Bronchus fibroblast of lung (primary cell): ENCODE measurements around the gene CGREF1. TPM values are rescaled to one million over a fixed set of nuclear protein-coding genes. Genes with fewer than 3 reads are reported as not detected.

Experiments
- total RNA-seq: library from RNA; depleted of rRNA; stranded (reverse); fragments of >200 nt; gene quantifications from 2 replicates; pipeline ENCODE4 v1.2.3, GENCODE V29; 2015

CGREF1 gene, protein sequence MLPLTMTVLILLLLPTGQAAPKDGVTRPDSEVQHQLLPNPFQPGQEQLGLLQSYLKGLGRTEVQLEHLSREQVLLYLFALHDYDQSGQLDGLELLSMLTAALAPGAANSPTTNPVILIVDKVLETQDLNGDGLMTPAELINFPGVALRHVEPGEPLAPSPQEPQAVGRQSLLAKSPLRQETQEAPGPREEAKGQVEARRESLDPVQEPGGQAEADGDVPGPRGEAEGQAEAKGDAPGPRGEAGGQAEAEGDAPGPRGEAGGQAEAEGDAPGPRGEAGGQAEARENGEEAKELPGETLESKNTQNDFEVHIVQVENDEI
- total RNA-seq: 1.5 and 2.2 TPM in 2 replicates

DNA sequence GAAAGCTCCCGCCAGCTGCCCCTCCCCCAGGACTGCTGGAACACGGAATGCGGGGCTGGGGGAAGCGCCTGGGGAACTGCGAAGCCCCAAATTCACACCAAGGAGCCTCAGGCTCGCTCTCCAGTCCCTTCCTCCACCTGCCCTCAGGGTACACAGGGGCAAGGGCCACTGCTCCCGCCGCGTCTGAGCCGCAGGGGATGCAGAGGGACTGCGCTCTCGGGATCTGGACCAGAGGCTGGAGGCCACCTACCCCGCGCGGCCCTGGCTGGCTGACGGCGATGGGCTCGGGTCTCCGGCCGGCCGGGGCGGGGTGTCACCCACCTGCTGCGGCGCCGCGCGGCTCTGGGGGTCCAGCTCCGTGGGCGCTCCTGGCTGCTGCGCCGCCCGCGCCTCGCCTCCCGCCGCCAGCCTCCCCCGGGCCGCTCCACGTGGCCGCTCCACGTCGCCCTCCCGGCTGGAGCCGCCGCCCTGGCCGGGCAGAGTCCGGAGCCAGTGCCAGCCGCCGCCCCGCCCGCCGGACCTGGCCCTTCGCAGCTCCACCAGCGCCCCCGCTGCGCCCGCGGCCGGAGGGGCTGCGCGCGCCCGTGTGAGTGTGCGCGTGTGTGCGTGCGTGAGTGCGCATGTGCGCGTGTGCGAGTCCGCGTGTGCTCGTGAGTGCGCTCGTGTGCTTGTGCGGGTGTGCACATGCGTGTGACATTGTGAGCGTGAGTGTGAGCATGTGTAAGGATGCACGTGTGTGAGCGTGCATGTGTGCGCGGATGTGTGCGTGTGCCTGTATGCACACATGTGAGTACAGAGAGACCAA, at the start of gene CGREF1:
CGREF1 (minus strand) TSS at position 604 of the 805 bp plus-strand sequence. CDS start 14,762 bp downstream, outside the sequence.

DNA sequence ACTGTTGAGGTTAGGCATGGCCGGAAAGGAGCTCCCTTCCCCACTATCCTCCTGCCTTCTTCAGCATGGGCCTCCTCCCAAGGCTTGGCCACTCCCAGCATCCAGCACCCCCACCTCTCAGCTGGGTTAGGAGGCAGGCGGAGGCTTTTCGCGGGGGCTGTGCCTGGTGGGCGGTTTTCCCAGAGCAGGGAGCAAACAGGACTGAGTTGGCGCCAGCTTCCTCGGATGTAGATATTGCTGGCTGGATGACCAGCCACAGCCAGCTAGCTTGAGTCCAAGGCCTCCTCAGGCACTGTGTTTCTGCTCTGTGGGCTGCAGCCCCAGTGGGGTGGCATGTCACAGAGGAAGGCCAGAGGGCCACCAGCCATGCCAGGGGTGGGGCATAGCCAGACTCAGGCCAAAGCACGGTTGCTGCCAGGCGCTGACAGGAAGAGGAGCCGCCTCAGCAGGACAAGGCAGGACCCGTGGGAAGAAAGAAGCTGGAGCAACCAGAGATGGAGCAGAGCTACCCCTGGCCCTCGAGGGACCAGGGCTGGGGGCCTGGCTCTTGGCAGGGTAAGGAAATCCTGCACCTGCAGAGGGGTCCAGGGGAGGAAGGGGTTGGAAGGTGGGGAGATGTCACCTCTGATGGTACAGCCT, 30.0 kb upstream of the CGREF1 start, which contains the start of gene TCF23:
TCF23 (plus strand) TSS at position 204 of the 639 bp plus-strand sequence; CDS start at position 334, 130 bp downstream.

DNA sequence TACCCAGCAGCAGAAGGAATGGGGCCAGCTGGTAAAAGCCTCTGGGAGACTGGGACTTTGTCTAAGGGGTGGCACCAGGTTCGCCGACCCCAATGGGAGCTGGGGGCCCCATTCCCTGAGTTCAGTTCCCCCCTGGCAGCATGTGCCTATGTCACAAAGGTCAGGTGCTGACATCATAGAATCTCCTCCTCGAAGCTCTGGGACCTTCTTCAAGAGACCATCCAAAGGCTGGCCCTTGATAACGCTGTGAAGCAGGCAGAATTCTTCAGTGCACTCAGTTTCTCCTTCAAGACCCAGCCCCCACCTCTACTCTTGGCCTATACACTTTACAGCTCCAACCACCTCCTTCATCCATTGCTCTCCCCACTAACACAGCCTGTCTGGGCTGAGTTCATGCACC, 20.4 kb upstream of the CGREF1 start, which contains the start of gene PRR30:
PRR30 (minus strand) TSS at position 101 of the 400 bp plus-strand sequence. CDS start 1,081 bp downstream, outside the sequence.

DNA sequence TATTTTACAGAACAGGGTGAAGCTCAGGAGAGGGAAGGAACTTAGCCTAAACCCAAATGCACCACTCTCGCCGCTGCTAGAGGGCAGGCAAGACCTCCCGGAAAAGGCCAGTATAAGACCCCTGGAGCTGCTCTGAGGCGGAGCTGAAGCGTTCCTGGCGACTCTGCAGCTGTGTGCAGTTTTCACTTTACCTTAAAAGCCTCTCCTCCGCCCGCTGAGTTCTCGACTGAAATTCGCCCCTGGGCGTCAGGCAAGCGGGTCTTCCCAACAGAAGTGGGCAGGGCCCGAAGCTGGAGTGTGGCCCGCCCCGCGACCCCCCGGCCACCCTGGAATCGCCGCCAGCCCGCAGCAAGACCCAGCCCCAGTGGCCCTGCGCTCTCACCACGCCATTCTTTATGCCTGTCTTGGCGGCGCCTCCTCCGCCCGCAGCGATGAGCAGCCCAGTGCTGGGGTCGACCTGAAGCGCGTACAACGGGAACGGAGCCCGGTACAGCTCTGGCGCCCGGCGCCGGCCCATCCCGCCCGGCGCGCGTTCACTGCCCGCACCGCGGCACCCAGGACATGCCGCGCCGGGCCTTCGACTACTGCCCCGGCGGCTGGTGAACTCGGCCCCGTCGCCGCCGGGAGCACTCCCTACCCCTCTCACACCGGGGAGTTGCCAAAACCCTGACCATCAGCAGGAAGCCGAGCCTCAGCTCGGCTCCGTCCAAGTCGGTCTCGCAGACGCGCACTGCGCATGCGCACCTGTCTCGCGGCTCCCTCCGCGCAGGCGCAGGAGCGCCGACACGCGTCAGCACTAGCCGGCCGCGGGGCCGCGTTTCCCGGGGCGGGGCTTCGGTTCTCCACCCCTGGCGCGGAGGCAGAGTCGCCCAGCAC, 15.2 kb upstream of the CGREF1 start, which contains the start of gene PREB:
PREB (minus strand) TSS at position 732 of the 876 bp plus-strand sequence; CDS start at position 517, 215 bp downstream.

DNA sequence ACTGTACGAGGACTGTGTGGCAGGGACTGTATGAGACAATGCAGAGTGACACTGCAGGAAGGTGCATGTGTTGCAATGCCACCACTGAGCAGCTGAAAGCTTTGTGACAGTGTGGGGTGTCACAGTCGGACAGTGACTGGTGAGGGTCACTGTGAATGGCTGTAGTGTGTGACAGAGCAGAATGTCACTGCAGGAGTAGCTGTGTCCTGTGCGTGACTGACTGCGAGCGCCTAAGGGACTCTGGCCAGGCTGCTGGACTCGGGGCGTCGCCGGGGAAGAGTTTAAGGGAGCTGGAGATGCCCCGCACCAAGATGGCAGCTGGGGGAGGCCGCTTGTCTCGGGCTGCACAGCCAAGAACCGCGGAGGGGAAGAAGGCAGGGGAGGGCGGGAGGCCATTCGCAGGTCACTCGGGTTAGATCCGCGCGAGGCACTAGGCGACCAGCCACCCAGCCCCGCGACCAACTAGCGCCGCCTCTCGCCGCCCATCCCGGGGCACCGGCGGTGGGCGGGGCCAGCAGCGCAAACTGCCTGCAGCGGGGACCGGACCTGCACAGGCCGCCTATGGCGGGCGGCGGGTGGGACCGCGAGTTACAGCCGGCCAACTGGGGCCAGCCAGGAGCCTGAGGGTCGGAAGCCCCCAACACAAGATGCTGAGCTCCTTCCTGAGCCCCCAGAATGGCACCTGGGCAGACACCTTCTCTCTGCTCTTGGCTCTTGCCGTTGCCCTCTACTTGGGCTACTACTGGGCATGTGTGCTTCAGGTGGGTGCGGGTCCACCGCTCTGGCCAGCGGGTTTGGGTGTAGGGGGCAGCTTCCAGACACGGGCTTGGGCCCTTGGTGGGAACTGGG, 4.6 kb upstream of the CGREF1 start, which contains the start of gene ABHD1:
ABHD1 (plus strand) TSS at position 514 of the 849 bp plus-strand sequence; CDS start at position 648, 134 bp downstream.

DNA sequence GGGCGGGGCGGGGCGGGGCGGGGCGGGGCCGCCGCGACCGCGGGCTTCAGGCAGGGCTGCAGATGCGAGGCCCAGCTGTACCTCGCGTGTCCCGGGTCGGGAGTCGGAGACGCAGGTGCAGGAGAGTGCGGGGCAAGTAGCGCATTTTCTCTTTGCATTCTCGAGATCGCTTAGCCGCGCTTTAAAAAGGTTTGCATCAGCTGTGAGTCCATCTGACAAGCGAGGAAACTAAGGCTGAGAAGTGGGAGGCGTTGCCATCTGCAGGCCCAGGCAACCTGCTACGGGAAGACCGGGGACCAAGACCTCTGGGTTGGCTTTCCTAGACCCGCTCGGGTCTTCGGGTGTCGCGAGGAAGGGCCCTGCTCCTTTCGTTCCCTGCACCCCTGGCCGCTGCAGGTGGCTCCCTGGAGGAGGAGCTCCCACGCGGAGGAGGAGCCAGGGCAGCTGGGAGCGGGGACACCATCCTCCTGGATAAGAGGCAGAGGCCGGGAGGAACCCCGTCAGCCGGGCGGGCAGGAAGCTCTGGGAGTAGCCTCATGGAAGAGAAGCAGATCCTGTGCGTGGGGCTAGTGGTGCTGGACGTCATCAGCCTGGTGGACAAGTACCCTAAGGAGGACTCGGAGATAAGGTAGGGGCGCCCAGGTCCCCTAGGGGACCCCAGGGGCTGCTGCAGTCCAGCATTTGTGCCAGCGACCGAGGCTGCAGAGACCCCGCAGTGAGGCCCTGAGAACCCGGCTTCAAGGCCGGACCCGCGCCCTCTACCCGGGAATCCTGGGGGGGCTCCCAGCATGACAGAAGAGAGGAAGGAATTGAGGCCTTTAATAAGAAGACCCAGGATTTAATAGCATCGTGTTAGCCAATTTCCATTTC, 32.0 kb downstream of the CGREF1 start, which contains the start of gene KHK:
KHK (plus strand) TSS at position 49 of the 870 bp plus-strand sequence; CDS start at position 537, 488 bp downstream.

DNA sequence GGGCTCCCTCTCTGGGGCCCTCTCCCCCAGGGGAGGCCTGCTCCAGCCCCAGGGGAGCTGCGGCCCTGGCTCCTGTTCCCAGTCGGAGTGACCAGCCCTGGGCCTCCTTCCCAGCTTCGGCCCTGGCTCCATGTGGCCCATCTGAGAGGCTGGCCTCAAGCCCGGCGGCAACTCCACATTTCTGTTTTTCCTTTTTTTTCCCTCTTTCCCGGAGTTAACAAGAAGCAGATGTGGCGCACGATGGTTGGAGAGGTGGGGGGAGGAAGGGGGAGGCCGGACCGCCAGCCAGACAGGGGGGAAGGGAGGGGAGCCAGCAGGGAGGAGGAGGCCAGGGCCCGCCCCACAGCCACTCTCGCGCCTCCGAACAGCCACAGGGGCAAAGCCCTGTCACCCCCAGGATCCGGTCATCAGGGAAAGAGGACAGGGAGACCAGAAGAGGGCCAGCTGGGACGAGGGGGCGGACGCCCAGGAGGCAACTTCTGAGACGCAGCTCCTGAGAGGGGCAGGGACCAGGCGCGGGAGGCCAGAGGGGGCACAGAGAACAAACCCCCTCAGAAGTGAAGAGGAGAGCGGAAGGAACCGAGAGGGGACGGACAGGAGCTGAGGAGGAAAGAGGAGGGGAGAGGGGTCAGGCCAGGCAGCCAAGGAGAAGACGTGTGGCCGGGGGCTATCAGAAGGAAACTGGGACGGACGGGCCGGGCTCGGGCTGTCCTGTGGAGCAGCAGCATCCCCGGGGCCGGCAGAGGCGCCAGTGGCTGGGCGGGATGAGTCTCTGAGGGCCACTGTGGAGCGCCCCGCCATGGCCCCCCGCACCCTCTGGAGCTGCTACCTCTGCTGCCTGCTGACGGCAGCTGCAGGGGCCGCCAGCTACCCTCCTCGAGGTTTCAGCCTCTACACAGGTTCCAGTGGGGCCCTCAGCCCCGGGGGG, 40.4 kb downstream of the CGREF1 start, which contains the start of gene EMILIN1:
EMILIN1 (plus strand) TSS at position 349 of the 928 bp plus-strand sequence; CDS start at position 800, 451 bp downstream.

DNA sequence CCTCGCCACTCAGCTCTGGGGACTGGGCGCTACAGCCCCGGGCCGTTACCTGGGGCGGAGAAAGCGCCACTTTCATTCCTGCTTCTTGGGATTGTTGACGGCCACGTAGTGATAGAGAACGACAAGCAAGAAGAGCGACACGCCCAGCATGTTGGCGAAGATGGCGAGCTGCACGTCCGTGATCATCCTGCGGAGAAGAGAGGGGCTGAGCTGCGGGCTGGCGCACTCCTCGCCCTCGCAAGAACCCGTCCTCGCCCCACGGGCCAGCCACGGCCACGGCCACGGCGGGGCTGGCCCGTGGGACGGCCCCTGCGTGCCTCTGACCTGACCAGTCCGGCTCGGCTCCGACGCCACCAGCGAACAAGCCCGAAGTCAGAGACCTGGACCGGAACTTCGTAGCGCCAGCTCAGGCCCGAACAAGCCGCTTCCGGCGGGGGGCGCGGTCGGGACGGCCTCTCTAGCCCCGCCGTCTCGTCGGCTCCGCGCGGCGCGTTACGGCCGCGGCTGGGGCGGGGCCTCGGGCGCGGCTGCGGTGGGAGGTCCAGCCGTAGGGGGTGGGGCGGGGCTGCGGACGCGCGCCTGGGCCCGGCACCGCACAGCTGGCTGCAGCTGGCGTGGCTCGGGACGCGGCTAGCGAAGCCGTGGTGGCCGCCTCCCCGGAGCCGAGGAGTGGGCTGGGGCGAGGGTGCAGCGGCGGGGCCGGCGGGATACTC, 47.5 kb downstream of the CGREF1 start, which contains the start of gene OST4:
OST4 (minus strand) TSS at position 378 of the 713 bp plus-strand sequence.

DNA sequence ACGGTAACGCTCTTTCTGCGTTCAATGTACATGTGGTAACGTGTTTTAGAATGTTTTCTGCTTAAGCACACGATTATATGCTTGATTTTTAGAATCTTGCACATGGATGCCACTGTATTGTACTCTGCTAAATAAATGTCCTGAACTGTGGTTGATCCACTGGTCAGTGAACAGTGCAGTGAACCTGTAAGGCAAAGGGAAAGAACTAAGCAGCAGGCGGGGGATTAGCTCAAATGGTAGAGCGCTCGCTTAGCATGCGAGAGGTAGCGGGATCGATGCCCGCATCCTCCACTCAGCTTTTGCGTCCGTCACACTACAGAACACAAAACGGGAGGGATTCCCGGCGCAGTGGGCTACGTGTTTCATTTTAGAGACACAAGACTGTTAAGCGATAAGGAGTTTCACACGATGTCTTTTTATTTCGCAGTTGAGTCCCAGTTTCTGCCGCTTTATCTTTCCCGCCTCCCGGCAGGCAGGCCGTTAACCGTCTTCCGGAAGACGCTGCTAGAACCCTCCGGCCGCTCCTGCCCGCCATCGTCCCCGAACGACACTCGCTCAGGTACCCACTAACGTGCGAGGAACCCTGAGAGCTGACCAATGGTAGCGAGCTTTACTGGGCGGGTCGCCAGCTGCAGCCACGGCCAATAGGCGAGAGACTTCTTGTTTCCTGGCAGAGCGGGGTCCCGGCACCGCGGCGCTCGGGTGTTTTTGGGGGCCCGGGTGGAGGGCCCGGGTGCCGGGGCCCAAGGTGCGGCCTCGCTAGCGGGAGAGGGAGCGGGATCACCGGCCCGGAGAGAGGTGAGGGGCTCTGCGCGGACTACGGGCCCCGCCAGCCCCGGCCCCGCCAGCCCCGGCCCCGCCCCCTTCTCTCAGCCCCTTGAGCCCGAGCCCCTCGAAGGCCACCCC, 67.7 kb downstream of the CGREF1 start, which contains the start of gene AGBL5:
AGBL5 (plus strand) TSS at position 673 of the 906 bp plus-strand sequence. CDS start 1,291 bp downstream, outside the sequence.

Other genes with a start within 250 kb of the CGREF1 start
- 1.3 and 1.8 TPM in 2 replicates for gene MAPRE3, start 148.5 kb downstream of the CGREF1 start, total RNA-seq
- 39.8 and 43.1 TPM in 2 replicates for gene TMEM214, start 86.2 kb downstream of the CGREF1 start, total RNA-seq
- gene AGBL5, start 67.5 kb downstream of the CGREF1 start, total RNA-seq: 22.6 and 24.2 TPM in 2 replicates
- gene OST4, start 47.5 kb downstream of the CGREF1 start, total RNA-seq: 475 and 505 TPM in 2 replicates
- gene EMILIN1, start 40.5 kb downstream of the CGREF1 start, total RNA-seq: 188 and 191 TPM in 2 replicates
- gene KHK, start 32.4 kb downstream of the CGREF1 start, total RNA-seq: 3.2 and 3.6 TPM in 2 replicates
- gene ABHD1, start 4.7 kb upstream of the CGREF1 start, total RNA-seq: not detected in 2 replicates
- 57.3 and 57.7 TPM in 2 replicates for gene PREB, start 15.5 kb upstream of the CGREF1 start, total RNA-seq
- not detected in 2 replicates for gene PRR30, start 20.3 kb upstream of the CGREF1 start, total RNA-seq
- not detected in 2 replicates for gene TCF23, start 29.9 kb upstream of the CGREF1 start, total RNA-seq
- gene ATRAID, start 92.9 kb upstream of the CGREF1 start, total RNA-seq: 224 and 227 TPM in 2 replicates
- gene SLC5A6, start 93.1 kb upstream of the CGREF1 start, total RNA-seq: 27.1 and 28.2 TPM in 2 replicates
- 58.7 and 59.6 TPM in 2 replicates for gene CAD, start 98.2 kb upstream of the CGREF1 start, total RNA-seq
- gene SLC30A3, start 143.9 kb upstream of the CGREF1 start, total RNA-seq: 0.15 and 0.34 TPM in 2 replicates
- not detected in 2 replicates for gene DNAJC5G, start 156.3 kb upstream of the CGREF1 start, total RNA-seq
- gene TRIM54, start 163.3 kb upstream of the CGREF1 start, total RNA-seq: 0.17 TPM in 1 of 2 replicates, not detected in the other
- gene UCN, start 189.3 kb upstream of the CGREF1 start, total RNA-seq: 0.15 and 0.84 TPM in 2 replicates
- 115 and 122 TPM in 2 replicates for gene MPV17, start 204.0 kb upstream of the CGREF1 start, total RNA-seq
- gene GTF3C2, start 237.6 kb upstream of the CGREF1 start, total RNA-seq: 36.0 and 37.2 TPM in 2 replicates